IPS DF 4.7 (cell line): ENCODE data around the gene CRHR1.
"Not testable (repeated sequence)": the region's sequence is repeated elsewhere in the genome, so short reads cannot be mapped to it uniquely, and the experiment has no call there.

Source experiments
- DNase-seq: peaks from one replicate; pipeline ENCODE4 v3.0.0-alpha.2; 2013; ENCODE audit warnings: low spot score; ENCODE audit errors: extremely low read depth

Gene CRHR1

GRCh38 chr17:45784293-45784740 lies at the start of gene CRHR1:
Gene CRHR1, plus strand, starts transcription at chr17:45784320. Its CDS starts 225 bp downstream, at chr17:45784545.
- no peak for DNase-seq

- DNase-seq = no peak
These were observed 49.5 kb upstream of the CRHR1 start for GRCh38 chr17:45734598-45734997.

GRCh38 chr17:45735488-45735887 lies 48.6 kb upstream of the CRHR1 start:
- DNase-seq = no peak

GRCh38 chr17:45739786-45740185 lies 44.3 kb upstream of the CRHR1 start:
- DNase-seq = no peak

GRCh38 chr17:45740553-45741330 lies 43.4 kb upstream of the CRHR1 start:
- DNase-seq = no peak

- no peak for DNase-seq
These were observed 41.9 kb upstream of the CRHR1 start for GRCh38 chr17:45742251-45742650.

- no peak for DNase-seq
These were observed 40.3 kb upstream of the CRHR1 start for GRCh38 chr17:45743626-45744326.

- not testable (repeated sequence) for DNase-seq
These were observed 39.3 kb upstream of the CRHR1 start for GRCh38 chr17:45744826-45745225.

- peak; percentile 25 for DNase-seq
These were observed 38.3 kb upstream of the CRHR1 start for GRCh38 chr17:45745601-45746494.

GRCh38 chr17:45747911-45748310 lies 36.2 kb upstream of the CRHR1 start:
- no peak for DNase-seq

GRCh38 chr17:45748731-45749310 lies 35.3 kb upstream of the CRHR1 start:
- DNase-seq = no peak

GRCh38 chr17:45749831-45750335 lies 34.2 kb upstream of the CRHR1 start:
- DNase-seq = no peak

- no peak for DNase-seq
These were observed 33.2 kb upstream of the CRHR1 start for GRCh38 chr17:45750779-45751440.

GRCh38 chr17:45751466-45751865 lies 32.7 kb upstream of the CRHR1 start:
- DNase-seq = no peak

- no peak for DNase-seq
These were observed 31.9 kb upstream of the CRHR1 start for GRCh38 chr17:45752246-45752645.

- DNase-seq = no peak
These were observed 30.4 kb upstream of the CRHR1 start for GRCh38 chr17:45753645-45754225.

GRCh38 chr17:45755050-45755449 lies 29.1 kb upstream of the CRHR1 start:
- DNase-seq = no peak

GRCh38 chr17:45756266-45756991 lies 27.7 kb upstream of the CRHR1 start:
- DNase-seq = no peak

GRCh38 chr17:45757431-45758218 lies 26.5 kb upstream of the CRHR1 start:
- no peak for DNase-seq
